Peyer's patch (tissue), 4 donors: ENCODE results near the gene SNTG2.

Source experiments
- CTCF ChIP-seq, 6 experiments: fragments of 450-650 bp in 4 of 6; fragments of 200-600 bp in 2 of 6; sonication (generic) in 1 of 6; IDR thresholded peaks; one replicate each; pipeline ENCODE4 v1.5.1; 2017 to 2019; ENCODE audit warnings: antibody characterized with exemption in 6 of 6, mild to moderate bottlenecking in 3 of 6, moderate library complexity in 1 of 6
- POLR2A ChIP-seq, 2 donors: fragments of 450-650 bp; IDR thresholded peaks; one replicate each; pipeline ENCODE4 v1.5.1; 2017; ENCODE audit warnings: antibody characterized with exemption in 2 of 2, mild to moderate bottlenecking in 2 of 2, moderate library complexity in 2 of 2

- TF ChIP-seq POLR2A (IDR thresholded peaks at IDR 0.05) (no peak), CTCF (IDR thresholded peaks at IDR 0.05) (no peak)
Observed at GRCh38 chr2:974502-974901, 23.9 kb downstream of the SNTG2 start.
